ENCODE measurements around the gene TNIK.

DNA sequence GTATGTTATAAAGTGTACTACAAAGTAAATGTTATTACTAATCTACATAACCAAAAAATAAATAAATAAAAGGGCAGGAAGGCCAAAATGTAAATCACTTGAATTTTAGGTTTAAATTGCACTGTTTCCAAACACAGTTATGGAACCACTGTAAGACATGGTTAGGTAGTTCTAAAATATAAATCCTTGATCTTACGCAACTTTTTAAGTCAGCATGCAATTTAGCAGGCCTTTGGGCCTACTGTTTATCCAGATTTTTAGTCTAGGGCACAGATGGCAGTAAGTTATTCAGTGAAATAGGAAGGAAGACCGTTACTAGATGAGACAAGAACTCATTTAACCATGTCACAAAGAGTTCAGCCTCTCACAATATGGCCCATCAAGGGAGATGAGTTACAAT, 246.3 kb downstream of the TNIK start:
- no peak for TF ChIP-seq TAF1 (IDR thresholded peaks at IDR 0.05; ENCODE audit: borderline replicate concordance, insufficient read depth, low read length)
- no peak for TF ChIP-seq POLR2AphosphoS5 (IDR thresholded peaks at IDR 0.05; ENCODE audit: low read depth, low read length)
- TF ChIP-seq SIN3A (IDR thresholded peaks at IDR 0.05; ENCODE audit: borderline replicate concordance, insufficient read depth, low read length) = no peak
- no peak for TF ChIP-seq FOXP2 (optimal IDR thresholded peaks at IDR 0.05; ENCODE audit: borderline replicate concordance, extremely low read depth, extremely low read length, insufficient read depth)
- TF ChIP-seq, protein P1, sequence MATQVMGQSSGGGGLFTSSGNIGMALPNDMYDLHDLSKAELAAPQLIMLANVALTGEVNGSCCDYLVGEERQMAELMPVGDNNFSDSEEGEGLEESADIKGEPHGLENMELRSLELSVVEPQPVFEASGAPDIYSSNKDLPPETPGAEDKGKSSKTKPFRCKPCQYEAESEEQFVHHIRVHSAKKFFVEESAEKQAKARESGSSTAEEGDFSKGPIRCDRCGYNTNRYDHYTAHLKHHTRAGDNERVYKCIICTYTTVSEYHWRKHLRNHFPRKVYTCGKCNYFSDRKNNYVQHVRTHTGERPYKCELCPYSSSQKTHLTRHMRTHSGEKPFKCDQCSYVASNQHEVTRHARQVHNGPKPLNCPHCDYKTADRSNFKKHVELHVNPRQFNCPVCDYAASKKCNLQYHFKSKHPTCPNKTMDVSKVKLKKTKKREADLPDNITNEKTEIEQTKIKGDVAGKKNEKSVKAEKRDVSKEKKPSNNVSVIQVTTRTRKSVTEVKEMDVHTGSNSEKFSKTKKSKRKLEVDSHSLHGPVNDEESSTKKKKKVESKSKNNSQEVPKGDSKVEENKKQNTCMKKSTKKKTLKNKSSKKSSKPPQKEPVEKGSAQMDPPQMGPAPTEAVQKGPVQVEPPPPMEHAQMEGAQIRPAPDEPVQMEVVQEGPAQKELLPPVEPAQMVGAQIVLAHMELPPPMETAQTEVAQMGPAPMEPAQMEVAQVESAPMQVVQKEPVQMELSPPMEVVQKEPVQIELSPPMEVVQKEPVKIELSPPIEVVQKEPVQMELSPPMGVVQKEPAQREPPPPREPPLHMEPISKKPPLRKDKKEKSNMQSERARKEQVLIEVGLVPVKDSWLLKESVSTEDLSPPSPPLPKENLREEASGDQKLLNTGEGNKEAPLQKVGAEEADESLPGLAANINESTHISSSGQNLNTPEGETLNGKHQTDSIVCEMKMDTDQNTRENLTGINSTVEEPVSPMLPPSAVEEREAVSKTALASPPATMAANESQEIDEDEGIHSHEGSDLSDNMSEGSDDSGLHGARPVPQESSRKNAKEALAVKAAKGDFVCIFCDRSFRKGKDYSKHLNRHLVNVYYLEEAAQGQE (IDR thresholded peaks at IDR 0.05; ENCODE audit: insufficient read depth in 1 of 2, low read depth in 2 of 2, low read length in 2 of 2) = no peak

All from PFSK-1 (cell line).